Measurements from ENCODE around the gene OR9A2. TPM values are rescaled to one million over a fixed set of nuclear protein-coding genes. Genes with fewer than 3 reads are reported as not detected.
A peak's percentile ranks its signal among the peaks of the same experiment; 100 is the strongest.

OR9A2 gene
- total RNA-seq, 1 donor from 2014 or later = not detected

- H3K27ac ChIP-seq (ENCODE audit: low read depth, low read length) = peak overlapping the region; percentile 64
Measured at GRCh38 chr7:143049362-143049761, 22.4 kb upstream of the OR9A2 start.

GRCh38 chr7:143048827-143049226 is 21.9 kb upstream of the OR9A2 start:
- H3K9me3 ChIP-seq (ENCODE audit: control insufficient read depth in 3 of 3, low read length in 3 of 3) = no peaks in the 10 kb centered on the region
- no peaks in the 10 kb centered on the region for H3K27me3 ChIP-seq (ENCODE audit: control insufficient read depth in 3 of 3, insufficient read depth in 3 of 3, low read length in 3 of 3)
- peak overlapping the region; percentile 11 for H3K27ac ChIP-seq (ENCODE audit: low read depth, low read length)
- H3K4me3 ChIP-seq (ENCODE audit: low read length in 3 of 3) = no peak overlapping the region
- peaks cover 3 to 11% (median 10%) of the 10 kb centered on the region in 3 donors for H3K4me1 ChIP-seq (ENCODE audit: control insufficient read depth in 3 of 3, insufficient read depth in 3 of 3, low read length in 3 of 3)
- H3K9ac ChIP-seq (ENCODE audit: low read depth in 1 of 3, low read length in 3 of 3) = no peak overlapping the region
- H3K36me3 ChIP-seq (ENCODE audit: control insufficient read depth in 3 of 3, insufficient read depth in 3 of 3, low read length in 3 of 3) = no peaks in the 10 kb centered on the region

More at GRCh38 chr7:143049362-143049761, 22.4 kb upstream of the OR9A2 start:
- no peaks in the 10 kb centered on the region for H3K9me3 ChIP-seq (ENCODE audit: control insufficient read depth in 3 of 3, low read length in 3 of 3)
- no peaks in the 10 kb centered on the region for H3K36me3 ChIP-seq (ENCODE audit: control insufficient read depth in 3 of 3, insufficient read depth in 3 of 3, low read length in 3 of 3)
- no peaks in the 10 kb centered on the region for H3K27me3 ChIP-seq (ENCODE audit: control insufficient read depth in 3 of 3, insufficient read depth in 3 of 3, low read length in 3 of 3)
- peaks cover 3 to 11% (median 10%) of the 10 kb centered on the region in 3 donors for H3K4me1 ChIP-seq (ENCODE audit: control insufficient read depth in 3 of 3, insufficient read depth in 3 of 3, low read length in 3 of 3)
- no peak overlapping the region for H3K9ac ChIP-seq (ENCODE audit: low read depth in 1 of 3, low read length in 3 of 3)
- H3K4me3 ChIP-seq (ENCODE audit: low read length in 3 of 3) = no peak overlapping the region

- Histone ChIP-seq H3K9me3 (ENCODE audit: control insufficient read depth in 3 of 3, low read length in 3 of 3) (no peaks in the 10 kb centered on the region), H3K27ac (ENCODE audit: low read depth, low read length) (no peak overlapping the region), H3K4me1 (ENCODE audit: control insufficient read depth in 3 of 3, insufficient read depth in 3 of 3, low read length in 3 of 3) (peaks cover 3 to 11% (median 10%) of the 10 kb centered on the region in 3 donors), H3K4me3 (ENCODE audit: low read length in 3 of 3) (no peak overlapping the region), H3K9ac (ENCODE audit: low read depth in 1 of 3, low read length in 3 of 3) (no peak overlapping the region), H3K36me3 (ENCODE audit: control insufficient read depth in 3 of 3, insufficient read depth in 3 of 3, low read length in 3 of 3) (no peaks in the 10 kb centered on the region), H3K27me3 (ENCODE audit: control insufficient read depth in 3 of 3, insufficient read depth in 3 of 3, low read length in 3 of 3) (no peaks in the 10 kb centered on the region)
Measured at GRCh38 chr7:143047326-143047725, 20.4 kb upstream of the OR9A2 start.

- peaks cover 3 to 11% (median 10%) of the 10 kb centered on the region in 3 donors for H3K4me1 ChIP-seq (ENCODE audit: control insufficient read depth in 3 of 3, insufficient read depth in 3 of 3, low read length in 3 of 3)
Measured at GRCh38 chr7:143046426-143046851, 19.5 kb upstream of the OR9A2 start.

GRCh38 chr7:143043391-143043790 is 16.5 kb upstream of the OR9A2 start:
- Histone ChIP-seq H3K27ac (ENCODE audit: low read depth, low read length) (no peak overlapping the region), H3K9ac (ENCODE audit: low read depth in 1 of 3, low read length in 3 of 3) (no peak overlapping the region)

More at GRCh38 chr7:143046426-143046851, 19.5 kb upstream of the OR9A2 start:
- Histone ChIP-seq H3K9me3 (ENCODE audit: control insufficient read depth in 3 of 3, low read length in 3 of 3) (no peaks in the 10 kb centered on the region), H3K27me3 (ENCODE audit: control insufficient read depth in 3 of 3, insufficient read depth in 3 of 3, low read length in 3 of 3) (no peaks in the 10 kb centered on the region), H3K27ac (ENCODE audit: low read depth, low read length) (no peak overlapping the region), H3K4me3 (ENCODE audit: low read length in 3 of 3) (no peak overlapping the region), H3K9ac (ENCODE audit: low read depth in 1 of 3, low read length in 3 of 3) (no peak overlapping the region), H3K36me3 (ENCODE audit: control insufficient read depth in 3 of 3, insufficient read depth in 3 of 3, low read length in 3 of 3) (no peaks in the 10 kb centered on the region)

GRCh38 chr7:143042790-143043271 is 15.9 kb upstream of the OR9A2 start:
- H3K36me3 ChIP-seq (ENCODE audit: control insufficient read depth in 3 of 3, insufficient read depth in 3 of 3, low read length in 3 of 3) = no peaks in the 10 kb centered on the region
- H3K27me3 ChIP-seq (ENCODE audit: control insufficient read depth in 3 of 3, insufficient read depth in 3 of 3, low read length in 3 of 3) = no peaks in the 10 kb centered on the region
- no peak overlapping the region for H3K27ac ChIP-seq (ENCODE audit: low read depth, low read length)
- no peak overlapping the region for H3K4me3 ChIP-seq (ENCODE audit: low read length in 3 of 3)
- no peaks in the 10 kb centered on the region for H3K9me3 ChIP-seq (ENCODE audit: control insufficient read depth in 3 of 3, low read length in 3 of 3)
- H3K4me1 ChIP-seq (ENCODE audit: control insufficient read depth in 3 of 3, insufficient read depth in 3 of 3, low read length in 3 of 3) = no peaks in the 10 kb centered on the region
- no peak overlapping the region for H3K9ac ChIP-seq (ENCODE audit: low read depth in 1 of 3, low read length in 3 of 3)

More at GRCh38 chr7:143043391-143043790, 16.5 kb upstream of the OR9A2 start:
- no peaks in the 10 kb centered on the region for H3K36me3 ChIP-seq (ENCODE audit: control insufficient read depth in 3 of 3, insufficient read depth in 3 of 3, low read length in 3 of 3)
- H3K4me1 ChIP-seq (ENCODE audit: control insufficient read depth in 3 of 3, insufficient read depth in 3 of 3, low read length in 3 of 3) = no peaks in the 10 kb centered on the region
- no peaks in the 10 kb centered on the region for H3K27me3 ChIP-seq (ENCODE audit: control insufficient read depth in 3 of 3, insufficient read depth in 3 of 3, low read length in 3 of 3)
- no peak overlapping the region for H3K4me3 ChIP-seq (ENCODE audit: low read length in 3 of 3)
- no peaks in the 10 kb centered on the region for H3K9me3 ChIP-seq (ENCODE audit: control insufficient read depth in 3 of 3, low read length in 3 of 3)

- no peak overlapping the region for H3K27ac ChIP-seq (ENCODE audit: low read depth, low read length)
- H3K4me3 ChIP-seq (ENCODE audit: low read length in 3 of 3) = no peak overlapping the region
- no peak overlapping the region for H3K9ac ChIP-seq (ENCODE audit: low read depth in 1 of 3, low read length in 3 of 3)
- no peaks in the 10 kb centered on the region for H3K27me3 ChIP-seq (ENCODE audit: control insufficient read depth in 3 of 3, insufficient read depth in 3 of 3, low read length in 3 of 3)
- H3K4me1 ChIP-seq (ENCODE audit: control insufficient read depth in 3 of 3, insufficient read depth in 3 of 3, low read length in 3 of 3) = no peaks in the 10 kb centered on the region
- no peaks in the 10 kb centered on the region for H3K9me3 ChIP-seq (ENCODE audit: control insufficient read depth in 3 of 3, low read length in 3 of 3)
- no peaks in the 10 kb centered on the region for H3K36me3 ChIP-seq (ENCODE audit: control insufficient read depth in 3 of 3, insufficient read depth in 3 of 3, low read length in 3 of 3)
Measured at GRCh38 chr7:143042159-143042789, 15.3 kb upstream of the OR9A2 start.

- Histone ChIP-seq H3K27me3 (ENCODE audit: control insufficient read depth in 3 of 3, insufficient read depth in 3 of 3, low read length in 3 of 3) (no peaks in the 10 kb centered on the region), H3K9me3 (ENCODE audit: control insufficient read depth in 3 of 3, low read length in 3 of 3) (no peaks in the 10 kb centered on the region), H3K27ac (ENCODE audit: low read depth, low read length) (no peak overlapping the region), H3K4me1 (ENCODE audit: control insufficient read depth in 3 of 3, insufficient read depth in 3 of 3, low read length in 3 of 3) (no peaks in the 10 kb centered on the region), H3K4me3 (ENCODE audit: low read length in 3 of 3) (no peak overlapping the region), H3K36me3 (ENCODE audit: control insufficient read depth in 3 of 3, insufficient read depth in 3 of 3, low read length in 3 of 3) (no peaks in the 10 kb centered on the region), H3K9ac (ENCODE audit: low read depth in 1 of 3, low read length in 3 of 3) (no peak overlapping the region)
Measured at GRCh38 chr7:143041346-143041745, 14.4 kb upstream of the OR9A2 start.

- no peaks in the 10 kb centered on the region for H3K36me3 ChIP-seq (ENCODE audit: control insufficient read depth in 3 of 3, insufficient read depth in 3 of 3, low read length in 3 of 3)
- no peaks in the 10 kb centered on the region for H3K27me3 ChIP-seq (ENCODE audit: control insufficient read depth in 3 of 3, insufficient read depth in 3 of 3, low read length in 3 of 3)
- H3K4me3 ChIP-seq (ENCODE audit: low read length in 3 of 3) = no peak overlapping the region
Measured at GRCh38 chr7:143040209-143040715, 13.3 kb upstream of the OR9A2 start.

GRCh38 chr7:143038635-143039034 is 11.7 kb upstream of the OR9A2 start:
- Histone ChIP-seq H3K27me3 (ENCODE audit: control insufficient read depth in 3 of 3, insufficient read depth in 3 of 3, low read length in 3 of 3) (no peaks in the 10 kb centered on the region), H3K9me3 (ENCODE audit: control insufficient read depth in 3 of 3, low read length in 3 of 3) (no peaks in the 10 kb centered on the region), H3K9ac (ENCODE audit: low read depth in 1 of 3, low read length in 3 of 3) (no peak overlapping the region), H3K4me3 (ENCODE audit: low read length in 3 of 3) (no peak overlapping the region), H3K36me3 (ENCODE audit: control insufficient read depth in 3 of 3, insufficient read depth in 3 of 3, low read length in 3 of 3) (no peaks in the 10 kb centered on the region), H3K4me1 (ENCODE audit: control insufficient read depth in 3 of 3, insufficient read depth in 3 of 3, low read length in 3 of 3) (no peaks in the 10 kb centered on the region), H3K27ac (ENCODE audit: low read depth, low read length) (no peak overlapping the region)

More at GRCh38 chr7:143040209-143040715, 13.3 kb upstream of the OR9A2 start:
- Histone ChIP-seq H3K27ac (ENCODE audit: low read depth, low read length) (no peak overlapping the region), H3K4me1 (ENCODE audit: control insufficient read depth in 3 of 3, insufficient read depth in 3 of 3, low read length in 3 of 3) (no peaks in the 10 kb centered on the region), H3K9ac (ENCODE audit: low read depth in 1 of 3, low read length in 3 of 3) (no peak overlapping the region), H3K9me3 (ENCODE audit: control insufficient read depth in 3 of 3, low read length in 3 of 3) (no peaks in the 10 kb centered on the region)
